ENCODE measurements around the gene NXPE2. TPM values are rescaled to one million over a fixed set of nuclear protein-coding genes. Genes with fewer than 3 reads are reported as not detected.

Gene NXPE2
- polyA plus RNA-seq, 1 of the 3 experiments (the other 2 are of a cell fraction), result not detected

GRCh38 chr11:114685097-114685496 lies 6.8 kb downstream of the NXPE2 start:
- TF ChIP-seq RAD21 (IDR thresholded peaks at IDR 0.05; ENCODE audit: low read length), result no peak
- TF ChIP-seq PBX3 (IDR thresholded peaks at IDR 0.05), result no peak
- TF ChIP-seq IRF3 (IDR thresholded peaks at IDR 0.05; ENCODE audit: low read depth, low read length), result no peak
- TF ChIP-seq EP300 (IDR thresholded peaks at IDR 0.05; ENCODE audit: borderline replicate concordance in 1 of 2, low read depth in 1 of 2, low read length in 1 of 2), result no peak
- TF ChIP-seq CHD2 (IDR thresholded peaks at IDR 0.05; ENCODE audit: low read length, partially characterized antibody), result no peak
- no peak for TF ChIP-seq POLR2AphosphoS5 (IDR thresholded peaks at IDR 0.05; ENCODE audit: low read depth, low read length)
- TF ChIP-seq USF2 (IDR thresholded peaks at IDR 0.05; ENCODE audit: borderline replicate concordance, low read depth, low read length), result no peak
- no peak for TF ChIP-seq FOXJ3 (CRISPR knock-in tag; IDR thresholded peaks at IDR 0.05)
- TF ChIP-seq FOSL2 (IDR thresholded peaks at IDR 0.05; ENCODE audit: borderline replicate concordance, low read depth), result no peak
- TF ChIP-seq, protein P1, sequence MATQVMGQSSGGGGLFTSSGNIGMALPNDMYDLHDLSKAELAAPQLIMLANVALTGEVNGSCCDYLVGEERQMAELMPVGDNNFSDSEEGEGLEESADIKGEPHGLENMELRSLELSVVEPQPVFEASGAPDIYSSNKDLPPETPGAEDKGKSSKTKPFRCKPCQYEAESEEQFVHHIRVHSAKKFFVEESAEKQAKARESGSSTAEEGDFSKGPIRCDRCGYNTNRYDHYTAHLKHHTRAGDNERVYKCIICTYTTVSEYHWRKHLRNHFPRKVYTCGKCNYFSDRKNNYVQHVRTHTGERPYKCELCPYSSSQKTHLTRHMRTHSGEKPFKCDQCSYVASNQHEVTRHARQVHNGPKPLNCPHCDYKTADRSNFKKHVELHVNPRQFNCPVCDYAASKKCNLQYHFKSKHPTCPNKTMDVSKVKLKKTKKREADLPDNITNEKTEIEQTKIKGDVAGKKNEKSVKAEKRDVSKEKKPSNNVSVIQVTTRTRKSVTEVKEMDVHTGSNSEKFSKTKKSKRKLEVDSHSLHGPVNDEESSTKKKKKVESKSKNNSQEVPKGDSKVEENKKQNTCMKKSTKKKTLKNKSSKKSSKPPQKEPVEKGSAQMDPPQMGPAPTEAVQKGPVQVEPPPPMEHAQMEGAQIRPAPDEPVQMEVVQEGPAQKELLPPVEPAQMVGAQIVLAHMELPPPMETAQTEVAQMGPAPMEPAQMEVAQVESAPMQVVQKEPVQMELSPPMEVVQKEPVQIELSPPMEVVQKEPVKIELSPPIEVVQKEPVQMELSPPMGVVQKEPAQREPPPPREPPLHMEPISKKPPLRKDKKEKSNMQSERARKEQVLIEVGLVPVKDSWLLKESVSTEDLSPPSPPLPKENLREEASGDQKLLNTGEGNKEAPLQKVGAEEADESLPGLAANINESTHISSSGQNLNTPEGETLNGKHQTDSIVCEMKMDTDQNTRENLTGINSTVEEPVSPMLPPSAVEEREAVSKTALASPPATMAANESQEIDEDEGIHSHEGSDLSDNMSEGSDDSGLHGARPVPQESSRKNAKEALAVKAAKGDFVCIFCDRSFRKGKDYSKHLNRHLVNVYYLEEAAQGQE (IDR thresholded peaks at IDR 0.05; ENCODE audit: low read depth, low read length), result no peak
- TF ChIP-seq GABPA (IDR thresholded peaks at IDR 0.05; ENCODE audit: low read depth), result no peak
- no peak for TF ChIP-seq NRF1 (IDR thresholded peaks at IDR 0.05; ENCODE audit: low read depth, low read length)
- ChIA-PET CTCF (no interaction called here), POLR2A (no interaction called here)

More at GRCh38 chr11:114685097-114685496, 6.8 kb downstream of the NXPE2 start:
- Histone ChIP-seq H3K4me3 (ENCODE audit: low read depth in 2 of 2, low read length in 1 of 2) (no peak overlapping the region), H3K79me2 (ENCODE audit: insufficient read depth) (no peaks in the 10 kb centered on the region), H3K4me1 (ENCODE audit: control insufficient read depth in 1 of 2, insufficient read depth in 2 of 2, low read depth in 1 of 2, low read length in 1 of 2) (no peaks in the 10 kb centered on the region), H2AFZ (ENCODE audit: low read depth) (no peak overlapping the region), H3K4me2 (no peak overlapping the region), H4K20me1 (ENCODE audit: insufficient read depth) (no peaks in the 10 kb centered on the region), H3K27me3 (ENCODE audit: insufficient read depth) (no peaks in the 10 kb centered on the region), H3K9me2 (no peaks in the 10 kb centered on the region), H3K36me3 (replicated peaks in 1 of 2; ENCODE audit: control insufficient read depth in 1 of 2, insufficient read depth in 2 of 2, low read length in 1 of 2) (no peaks in the 10 kb centered on the region), H3K27ac (ENCODE audit: low read depth in 2 of 2, low read length in 1 of 2) (no peak overlapping the region), H3K9me3 (peaks cover 6% of the 10 kb centered on the region), H3F3A (replicated peaks; ENCODE audit: insufficient read depth) (no peaks in the 10 kb centered on the region), H3K9ac (no peak overlapping the region)
- DNase-seq, result no peak
- 44% methylated on average over 1 of the region's 1 CpG for WGBS (ENCODE audit: low lambda C conversion rate)
